Endothelial cell (in vitro differentiated cells): ENCODE results near the gene ZNF425. TPM values are rescaled to one million over a fixed set of nuclear protein-coding genes. Genes with fewer than 3 reads are reported as not detected.
A peak's percentile ranks its signal among the peaks of the same experiment; 100 is the strongest.

Source experiments
- DNase-seq: peaks from one replicate; pipeline ENCODE4 v3.0.0; 2021; ENCODE audit warnings: low spot score
- H3K27ac Mint-ChIP-seq: one replicate; pipeline ENCODE4 v1.8.0; 2021; ENCODE audit warnings: mixed read lengths, inconsistent platforms; ENCODE audit not compliant: unreplicated experiment
- H3K27me3 Mint-ChIP-seq: one replicate; pipeline ENCODE4 v1.8.0; 2021; ENCODE audit warnings: mild to moderate bottlenecking, moderate library complexity, mixed read lengths, inconsistent platforms; ENCODE audit not compliant: unreplicated experiment
- H3K36me3 Mint-ChIP-seq: one replicate; pipeline ENCODE4 v1.8.0; 2021; ENCODE audit warnings: mild to moderate bottlenecking, low read depth, mixed read lengths, inconsistent platforms; ENCODE audit not compliant: unreplicated experiment
- H3K4me1 Mint-ChIP-seq: one replicate; pipeline ENCODE4 v1.8.0; 2021; ENCODE audit warnings: mild to moderate bottlenecking, mixed read lengths, inconsistent platforms; ENCODE audit not compliant: unreplicated experiment
- H3K4me3 Mint-ChIP-seq: one replicate; pipeline ENCODE4 v1.8.0; 2021; ENCODE audit warnings: mild to moderate bottlenecking, mixed read lengths, inconsistent platforms; ENCODE audit not compliant: unreplicated experiment
- H3K9me3 Mint-ChIP-seq: one replicate; pipeline ENCODE4 v1.8.0; 2021; ENCODE audit warnings: mixed read lengths, inconsistent platforms; ENCODE audit not compliant: unreplicated experiment
- CTCF ChIP-seq: fragments of 200-600 bp; sonication (generic); IDR thresholded peaks from one replicate; pipeline ENCODE4 v1.5.0; 2021; ENCODE audit warnings: antibody characterized with exemption; ENCODE audit not compliant: unreplicated experiment
- long read RNA-seq: library from polyadenylated mRNA; unstranded; transcript quantifications from one replicate; pipeline ENCODE4 v2.0.0, GENCODE V29; 2020; ENCODE audit not compliant: unreplicated experiment
- total RNA-seq: library from RNA; stranded (reverse); fragmentation: NEBNext Ultra II Directional; extraction: Animal tissue kit (Norgen Biotek cat#: 25700); gene quantifications from one replicate; pipeline ENCODE4 v1.2.1, GENCODE V29; 2021; ENCODE audit not compliant: unreplicated experiment

The ZNF425 gene
- total RNA-seq = 6.2 TPM
- long read RNA-seq, partial matches to known transcripts = 0 of 1 reads
- long read RNA-seq, other reads (novel, unspliced or antisense) = 0 of 1 reads

- Mint-ChIP-seq H3K27ac (peak within 1 kb of the TSS; percentile 100), H3K27me3 (peaks cover 20% of the 10 kb centered on the region), H3K4me3 (peak within 1 kb of the TSS; percentile 100), H3K36me3 (peaks cover 28% of the 10 kb centered on the region), H3K4me1 (peaks cover 18% of the 10 kb centered on the region), H3K9me3 (peaks cover 7% of the 10 kb centered on the region)
- TF ChIP-seq CTCF = peak; percentile 98
- peak; percentile 98 for DNase-seq
Observed at GRCh38 chr7:149125863-149126661, at the start of gene ZNF425. ZNF425 (minus strand) TSS chr7:149126324; CDS start chr7:149126213, 111 bp downstream.

GRCh38 chr7:149175150-149175549 is 49.0 kb upstream of the ZNF425 start:
- H3K9me3 Mint-ChIP-seq = no peaks in the 10 kb centered on the region
- peaks cover 34% of the 10 kb centered on the region for H3K36me3 Mint-ChIP-seq

GRCh38 chr7:149172534-149172920 is 46.4 kb upstream of the ZNF425 start:
- Mint-ChIP-seq H3K9me3 (no peaks in the 10 kb centered on the region), H3K4me1 (peaks cover 2% of the 10 kb centered on the region), H3K27me3 (no peaks in the 10 kb centered on the region), H3K27ac (no peak overlapping the region), H3K4me3 (no peak overlapping the region), H3K36me3 (peaks cover 20% of the 10 kb centered on the region)
- no peak for TF ChIP-seq CTCF
- DNase-seq = no peak

More at GRCh38 chr7:149175150-149175549, 49.0 kb upstream of the ZNF425 start:
- TF ChIP-seq CTCF = no peak
- no peak for DNase-seq
- H3K27me3 Mint-ChIP-seq = peaks cover 2% of the 10 kb centered on the region
- H3K27ac Mint-ChIP-seq = no peak overlapping the region
- H3K4me1 Mint-ChIP-seq = peaks cover 6% of the 10 kb centered on the region
- no peak overlapping the region for H3K4me3 Mint-ChIP-seq

GRCh38 chr7:149171892-149172533 is 45.9 kb upstream of the ZNF425 start:
- H3K36me3 Mint-ChIP-seq = peaks cover 15% of the 10 kb centered on the region
- peaks cover 2% of the 10 kb centered on the region for H3K4me1 Mint-ChIP-seq
- no peaks in the 10 kb centered on the region for H3K9me3 Mint-ChIP-seq
- TF ChIP-seq CTCF = no peak
- no peak overlapping the region for H3K27ac Mint-ChIP-seq
- DNase-seq = no peak
- no peaks in the 10 kb centered on the region for H3K27me3 Mint-ChIP-seq
- no peak overlapping the region for H3K4me3 Mint-ChIP-seq
